NB4 (cell line): ENCODE results near the gene GYS1.

Experiments
- CTCF ChIP-seq: IDR thresholded peaks from one replicate; pipeline ENCODE4 v1.5.1; 2012; ENCODE audit warnings: low read depth, low read length
- POLR2A ChIP-seq: IDR thresholded peaks from 2 replicates; pipeline ENCODE4 v1.6.1; 2011; ENCODE audit warnings: mild to moderate bottlenecking; ENCODE audit not compliant: insufficient read length; ENCODE audit errors: extremely low read depth

GRCh38 chr19:49011194-49011593 is 18.1 kb upstream of the GYS1 start:
- TF ChIP-seq CTCF (no peak), POLR2A (no peak)
